Activated CD4-positive, alpha-beta T cell treated with anti-CD3 and anti-CD28 coated beads for 1 hour (primary cell): ENCODE results near the gene SERPINI1.

ENCODE experiments used
- DNase-seq: peaks from one replicate; pipeline ENCODE4 v3.0.0-alpha.2; 2020

Gene SERPINI1

DNA sequence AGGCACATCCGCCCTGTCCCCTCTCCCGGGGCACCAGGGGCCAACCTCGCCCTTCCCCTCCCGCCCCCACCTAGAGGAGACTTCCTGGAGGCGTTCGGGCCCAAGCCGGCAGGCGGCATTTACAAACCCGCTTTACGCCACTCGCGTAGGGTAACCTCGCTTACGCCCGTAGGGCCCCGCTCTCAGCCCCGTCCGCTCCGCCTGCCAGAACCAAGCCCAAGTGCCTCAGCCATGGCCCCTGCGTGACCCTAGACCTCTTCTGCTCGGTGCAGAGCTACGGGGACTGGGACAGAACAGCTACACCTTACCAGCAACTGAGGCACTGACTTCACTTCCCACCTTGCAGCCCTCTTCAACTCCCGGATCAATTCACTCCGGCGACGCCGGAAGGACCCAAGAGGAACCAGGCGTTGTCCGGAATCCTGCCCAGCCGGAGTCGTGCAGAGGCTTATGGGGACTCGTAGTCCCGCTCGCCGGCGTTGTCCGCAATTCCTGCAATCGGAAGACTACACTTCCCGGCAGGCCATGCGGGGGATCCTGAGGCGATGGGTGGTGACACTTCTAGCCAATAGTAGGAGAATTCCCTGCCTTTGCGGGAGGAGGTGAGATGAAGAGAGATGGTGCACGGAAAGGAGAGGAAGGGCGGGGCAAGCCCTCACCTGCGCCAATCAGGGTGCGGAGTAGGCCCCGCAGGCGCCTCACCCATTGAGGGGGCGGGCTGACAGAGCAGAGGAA, 856 bp upstream of the SERPINI1 start, which contains the start of gene PDCD10:
TSS of gene PDCD10 (minus strand) at position 395 of the 735 bp plus-strand sequence. CDS start 14,735 bp downstream, outside the sequence.
- DNase-seq: peak; percentile 95

DNA sequence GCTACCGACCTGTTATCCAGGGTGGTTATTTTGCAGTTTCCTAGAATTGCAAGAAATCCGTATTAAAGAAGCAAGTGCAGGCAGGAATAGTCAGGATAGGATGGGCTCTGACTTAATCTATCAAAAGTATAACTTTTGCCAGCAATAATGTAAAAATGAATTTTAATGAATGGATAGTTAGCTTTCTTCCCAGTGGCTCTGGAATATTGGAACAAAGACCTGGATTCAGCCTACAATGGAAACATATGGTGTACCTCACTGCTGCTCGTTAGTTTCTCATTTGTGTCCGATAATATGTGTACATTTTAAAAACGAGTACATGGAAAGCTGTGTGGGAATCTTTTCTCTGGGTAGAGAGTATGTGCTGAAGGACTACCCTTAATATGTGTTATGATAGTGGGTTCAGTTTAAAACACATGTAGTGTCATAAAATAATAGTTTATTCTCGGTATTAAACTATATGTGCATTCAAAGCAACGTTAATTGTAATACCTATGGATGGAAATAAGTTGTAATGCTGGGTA, 805 bp downstream of the SERPINI1 start:
- no peak for DNase-seq

GRCh38 chr3:167736997-167737396, 1.5 kb downstream of the SERPINI1 start:
- no peak for DNase-seq

- no peak for DNase-seq
Measured at GRCh38 chr3:167738037-167738436, 2.5 kb downstream of the SERPINI1 start.

DNA sequence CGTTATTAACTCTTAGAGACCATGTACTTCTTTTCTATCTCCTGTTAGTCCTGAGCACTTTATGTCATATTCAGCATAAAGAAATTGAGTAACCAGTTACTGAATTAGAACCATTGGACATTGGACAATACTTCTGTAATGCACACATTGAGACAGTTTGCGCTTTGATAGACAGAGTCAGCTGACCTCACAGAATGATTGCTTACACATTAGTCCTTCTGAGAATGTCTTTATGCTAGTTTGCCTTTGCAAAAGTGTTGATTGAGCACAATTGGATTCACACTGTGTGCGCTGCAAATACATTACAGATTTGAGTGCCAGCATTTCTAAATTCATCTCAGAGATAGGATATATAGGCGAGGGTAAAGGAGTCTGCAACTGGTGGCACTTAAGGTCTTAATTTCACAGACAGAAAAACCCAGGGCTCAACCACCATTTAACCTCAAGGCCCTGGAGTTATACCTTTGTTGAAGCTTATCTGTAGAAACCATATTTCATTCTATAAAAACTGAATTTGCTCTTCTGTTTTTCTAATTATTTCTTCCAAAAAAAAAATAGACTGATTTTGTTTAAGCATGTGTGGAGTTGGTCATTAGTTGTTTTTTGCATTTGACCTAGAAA, 3.8 kb downstream of the SERPINI1 start:
- DNase-seq: no peak

- DNase-seq: no peak
Measured at GRCh38 chr3:167740961-167741587, 5.6 kb downstream of the SERPINI1 start.

DNA sequence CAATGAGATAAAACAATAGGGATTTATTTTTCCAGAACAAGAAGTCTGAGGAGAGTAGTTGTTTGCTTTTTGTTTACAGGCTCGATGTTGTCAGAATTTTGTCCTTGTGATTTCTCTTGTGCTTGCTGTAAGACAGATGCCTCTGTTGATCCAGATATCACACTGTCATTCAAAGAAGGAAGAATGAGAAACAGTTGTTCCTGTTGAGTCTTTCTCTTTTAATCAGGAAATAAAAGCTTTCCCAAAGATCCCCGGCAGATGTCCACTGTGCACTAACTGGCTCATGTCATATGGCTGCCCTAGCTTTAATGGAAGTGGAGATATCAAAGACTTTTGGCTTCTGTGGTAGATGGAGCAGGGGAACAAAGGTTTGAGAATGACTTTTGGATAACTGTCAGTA, 6.8 kb downstream of the SERPINI1 start:
- no peak for DNase-seq

GRCh38 chr3:167743799-167744198, 8.3 kb downstream of the SERPINI1 start:
- DNase-seq: no peak

DNA sequence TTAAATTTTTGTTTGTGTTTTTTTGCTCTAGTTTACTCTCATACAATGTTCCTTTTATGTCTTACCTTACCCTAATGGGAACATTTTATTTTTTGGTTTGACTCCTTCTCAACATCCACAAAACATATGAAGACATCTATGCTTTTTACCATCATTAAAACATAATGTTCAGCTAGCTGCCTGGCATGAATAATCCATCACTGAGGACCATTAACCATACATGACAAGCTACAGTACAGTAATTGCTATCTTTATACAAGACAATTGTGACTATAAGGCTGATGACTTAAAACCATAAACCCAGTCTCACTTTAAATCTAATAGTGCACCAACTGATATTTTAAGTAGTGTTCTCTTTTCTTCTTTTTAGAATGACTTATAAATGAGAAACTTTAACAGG, 13.7 kb downstream of the SERPINI1 start:
- no peak for DNase-seq

- no peak for DNase-seq
Measured at GRCh38 chr3:167749728-167750127, 14.2 kb downstream of the SERPINI1 start.

DNA sequence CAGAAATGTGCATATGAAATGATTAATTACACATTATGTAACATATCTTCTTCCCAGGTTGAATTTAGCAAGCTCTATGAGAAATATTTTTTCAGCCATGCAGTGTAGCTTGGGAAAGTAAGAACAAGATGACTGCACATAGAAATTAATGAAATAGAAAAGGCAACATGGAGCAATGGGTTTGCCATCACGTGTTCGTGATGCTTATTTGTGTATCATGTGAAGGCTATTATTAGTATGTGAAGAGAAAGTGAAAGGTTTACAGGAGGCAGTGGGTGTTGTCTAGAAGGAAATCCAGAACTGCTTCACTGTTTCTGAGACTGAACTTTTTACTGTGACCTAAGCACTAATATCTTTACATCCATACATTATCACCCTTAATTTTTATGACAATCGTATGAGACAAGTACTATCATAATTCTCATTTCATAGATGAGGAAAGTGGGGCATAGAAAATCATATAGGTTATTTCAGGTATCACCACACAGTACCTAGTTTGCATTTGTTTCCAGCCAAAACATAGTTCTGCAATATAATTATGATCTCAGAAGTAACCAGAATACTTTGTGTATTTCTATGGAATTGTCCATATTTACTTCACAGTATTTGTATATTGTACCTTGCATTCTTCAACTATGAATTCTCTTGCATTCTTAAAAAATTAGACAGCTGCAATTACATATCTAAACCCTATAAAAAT, 14.9 kb downstream of the SERPINI1 start:
- DNase-seq: no peak

DNA sequence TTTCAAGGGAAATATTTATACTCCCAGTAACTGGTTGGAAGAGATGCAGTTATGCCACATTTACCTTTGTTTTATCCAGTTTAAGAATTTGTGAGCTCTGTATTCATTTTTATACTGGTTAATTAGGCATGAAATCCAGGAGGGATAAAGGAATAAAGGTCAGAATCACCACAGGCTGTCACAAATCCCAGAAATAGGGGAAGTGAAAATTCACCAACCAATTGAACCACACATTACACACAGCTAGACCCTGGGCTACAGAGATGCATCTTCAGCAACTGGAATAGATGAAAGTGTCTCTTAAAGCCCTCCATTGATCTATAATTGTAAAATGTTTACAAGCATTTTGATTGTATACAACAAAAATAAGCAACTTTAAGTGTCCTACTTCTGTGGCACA, 18.5 kb downstream of the SERPINI1 start:
- DNase-seq: no peak

DNA sequence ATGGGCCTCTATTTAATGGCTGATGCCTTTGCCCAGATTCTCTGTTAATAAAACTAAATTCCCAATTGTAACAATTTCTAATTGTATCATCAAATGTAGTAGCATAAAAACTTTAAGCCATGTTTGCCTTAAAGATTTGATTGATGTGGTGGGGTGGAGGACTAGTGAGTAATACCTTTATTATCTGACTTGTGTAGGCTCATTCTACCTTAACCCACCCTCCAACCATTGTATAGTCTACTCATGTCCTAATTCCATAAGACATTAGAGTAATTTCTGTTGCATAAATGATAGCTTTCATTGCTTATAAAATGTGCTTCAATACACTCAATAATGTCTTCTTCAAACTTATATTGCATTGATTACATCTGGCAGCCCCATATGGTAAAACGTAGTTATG, 25.8 kb downstream of the SERPINI1 start:
- DNase-seq: no peak

DNA sequence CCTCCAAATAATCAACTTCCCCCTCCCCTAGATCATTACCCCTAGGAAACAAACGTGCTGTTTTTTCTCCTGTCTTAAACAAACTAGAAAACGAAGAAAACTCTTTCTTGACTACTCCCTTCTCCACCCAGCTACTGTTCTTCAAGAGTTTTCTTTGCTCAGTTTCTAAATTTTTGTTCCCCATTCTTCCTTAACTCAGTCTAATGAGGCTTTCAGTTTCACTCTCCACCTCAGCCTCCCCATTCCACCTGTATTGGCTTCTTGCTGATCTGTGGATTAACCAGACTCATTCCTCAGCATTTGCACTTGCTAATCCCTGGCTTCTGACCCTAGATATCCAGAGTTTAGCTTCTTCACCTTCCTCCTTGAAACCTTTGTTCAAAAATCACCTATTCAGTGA, 26.8 kb downstream of the SERPINI1 start:
- no peak for DNase-seq

- DNase-seq: no peak
Measured at GRCh38 chr3:167772992-167773391, 37.5 kb downstream of the SERPINI1 start.

DNA sequence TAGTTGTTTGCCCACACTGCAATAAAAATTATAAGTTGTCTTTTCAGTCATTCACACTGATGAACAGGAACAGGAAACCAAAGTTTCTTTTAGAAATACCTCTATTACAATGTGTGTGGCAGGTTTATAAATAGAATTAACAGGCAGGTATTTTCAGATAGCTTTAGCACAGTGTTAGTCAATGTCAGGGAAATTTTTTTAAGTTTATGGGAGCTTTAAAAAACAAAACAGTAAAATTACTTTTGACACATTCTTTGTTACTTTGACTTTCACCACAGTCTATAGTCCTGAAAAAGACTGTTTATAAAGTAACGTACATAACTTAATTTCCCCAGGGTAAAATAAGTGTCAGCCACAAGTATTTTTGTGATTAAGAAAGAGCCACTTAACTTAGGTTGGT, 38.1 kb downstream of the SERPINI1 start:
- no peak for DNase-seq

DNA sequence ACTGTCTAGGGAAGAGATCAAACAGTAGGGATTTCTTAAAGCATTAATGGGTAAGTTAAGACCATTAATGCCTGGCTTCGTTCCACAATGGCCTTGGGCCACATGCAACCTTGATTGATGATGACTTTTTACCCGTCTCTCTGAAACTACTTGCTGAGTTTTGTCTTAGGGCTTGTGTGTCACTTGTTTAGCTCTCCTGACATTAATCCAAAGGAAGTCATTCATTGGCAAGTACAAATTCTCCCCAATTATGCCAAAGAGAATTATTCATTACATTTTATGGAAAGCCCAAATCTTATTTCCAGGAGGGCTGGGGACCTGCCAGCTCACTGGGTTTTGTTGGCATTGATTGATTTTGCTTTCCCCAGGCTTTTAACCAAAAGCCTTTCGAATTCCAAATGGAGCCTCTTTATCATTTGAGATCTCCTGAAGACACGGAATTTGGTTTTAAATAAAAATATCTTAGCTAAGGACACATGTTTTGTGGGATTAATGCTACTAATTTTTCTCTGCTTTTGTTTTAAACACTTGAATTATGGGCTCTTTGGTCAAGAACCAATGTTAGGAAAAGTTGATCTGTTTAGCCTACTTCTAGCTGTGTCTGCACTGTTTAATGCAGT, 40.7 kb downstream of the SERPINI1 start:
- no peak for DNase-seq

GRCh38 chr3:167777356-167777755, 41.8 kb downstream of the SERPINI1 start:
- no peak for DNase-seq

- DNase-seq: no peak
Measured at GRCh38 chr3:167780214-167780883, 44.8 kb downstream of the SERPINI1 start.

DNA sequence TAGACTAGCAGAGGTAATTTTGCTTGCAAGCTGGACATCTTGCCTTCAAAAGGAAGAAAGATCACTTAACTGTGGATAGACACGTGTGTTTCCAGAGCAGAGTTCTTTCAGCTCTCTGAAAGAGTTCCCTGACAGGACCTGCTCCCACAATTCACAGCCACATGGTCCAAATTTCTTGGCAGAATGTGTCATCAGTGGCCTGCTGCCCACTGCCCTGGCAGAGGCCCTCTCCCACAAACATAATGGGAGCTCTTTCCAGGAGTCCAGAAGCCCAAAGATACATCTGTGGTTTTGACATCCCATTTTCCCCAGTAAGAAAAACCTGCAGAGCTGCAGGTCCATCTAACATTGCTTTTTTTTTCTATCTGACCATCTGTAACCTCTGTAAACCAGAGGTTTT, 48.3 kb downstream of the SERPINI1 start:
- DNase-seq: no peak

- DNase-seq: no peak
Measured at GRCh38 chr3:167785790-167786189, 50.3 kb downstream of the SERPINI1 start.

DNA sequence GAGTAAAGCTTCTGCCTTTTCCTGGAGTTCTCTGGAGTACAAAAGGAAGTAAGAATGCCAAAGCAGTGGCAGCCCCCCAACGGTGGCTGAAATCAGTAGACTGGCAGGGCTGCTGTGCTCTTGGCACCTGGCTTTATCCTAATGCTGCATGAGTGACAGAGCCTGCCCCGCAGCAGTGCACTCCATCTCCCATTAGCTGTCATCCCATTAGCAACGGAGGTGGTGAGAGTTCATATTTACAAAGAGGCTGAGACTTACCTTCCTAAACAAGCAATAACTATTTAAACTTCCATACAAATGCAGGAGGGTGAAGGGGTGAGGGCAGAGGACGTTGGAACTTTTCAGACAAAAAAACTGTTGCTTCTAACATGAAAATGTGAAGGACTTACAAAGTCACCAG, 51.9 kb downstream of the SERPINI1 start:
- DNase-seq: no peak
